GM18907 (cell line): ENCODE results near the gene ZNF493.

ENCODE experiments used
- ATAC-seq: cut with Tn5 transposase; IDR thresholded peaks from one replicate; pipeline ENCODE4 v1.9.1; 2021; ENCODE audit warnings: mild to moderate bottlenecking, moderate library complexity; ENCODE audit not compliant: unreplicated experiment

The ZNF493 gene

GRCh38 chr19:21462540-21462939 is 65.6 kb downstream of the ZNF493 start:
- no peak for ATAC-seq

- peak; percentile 67 for ATAC-seq
Measured at GRCh38 chr19:21463449-21464105, 66.6 kb downstream of the ZNF493 start.

GRCh38 chr19:21466627-21467026 is 69.7 kb downstream of the ZNF493 start:
- no peak for ATAC-seq

GRCh38 chr19:21468791-21469190 is 71.9 kb downstream of the ZNF493 start:
- ATAC-seq, result no peak

- ATAC-seq, result no peak
Measured at GRCh38 chr19:21472507-21472906, 75.6 kb downstream of the ZNF493 start.

GRCh38 chr19:21474671-21475181 is 77.8 kb downstream of the ZNF493 start:
- no peak for ATAC-seq
